Activated B cell treated with CpG ODN at 0.5 μM for 24 hours (primary cell): Measurements from ENCODE around the gene INO80. TPM values are rescaled to one million over a fixed set of nuclear protein-coding genes. Genes with fewer than 3 reads are reported as not detected.

Experiments used
- ATAC-seq: fragments of 200-7000 bp; cut with Tn5 transposase; one replicate; pipeline ENCODE4 v1.10.0; 2021; ENCODE audit warnings: low read depth, mild to moderate bottlenecking, moderate library complexity
- CTCF ChIA-PET: fragments of 350-600 bp; sonication (Branson Sonifier 250); formaldehyde crosslinking; loops from one replicate; lab custom pipeline; 2021; ENCODE audit warnings: antibody characterized with exemption; lab: Charles Lee
- POLR2A ChIA-PET: fragments of 350-600 bp; sonication (Branson Sonifier 250); formaldehyde crosslinking; loops from one replicate; lab custom pipeline; 2021; ENCODE audit warnings: antibody characterized with exemption; lab: Charles Lee
- DNase-seq: peaks from one replicate; pipeline ENCODE4 v3.0.0; 2022
- H3K27ac Mint-ChIP-seq: one replicate; pipeline ENCODE4 v1.8.0; 2020; ENCODE audit warnings: mixed read lengths
- H3K27me3 Mint-ChIP-seq: one replicate; pipeline ENCODE4 v1.8.0; 2021; ENCODE audit warnings: mixed read lengths
- H3K36me3 Mint-ChIP-seq: one replicate; pipeline ENCODE4 v1.8.0; 2021; ENCODE audit warnings: low read depth, mixed read lengths
- H3K4me1 Mint-ChIP-seq: one replicate; pipeline ENCODE4 v1.8.0; 2021; ENCODE audit warnings: mixed read lengths
- H3K4me3 Mint-ChIP-seq: one replicate; pipeline ENCODE4 v1.8.0; 2020; ENCODE audit warnings: mild to moderate bottlenecking, mixed read lengths
- H3K9me3 Mint-ChIP-seq: one replicate; pipeline ENCODE4 v1.8.0; 2020; ENCODE audit warnings: mixed read lengths
- intact Hi-C: fragments of 100-400 bp; cut with micrococcal nuclease; formaldehyde crosslinking; loops from one replicate; pipeline ENCODE4 v1.15.1; 2024
- total RNA-seq: library from RNA; stranded (reverse); gene quantifications from 2 replicates; pipeline ENCODE4 v1.2.3, GENCODE V29; 2022
- TF ChIP-seq, protein P1 (sequence below): fragments of 200-600 bp; IDR thresholded peaks from one replicate; pipeline ENCODE4 v1.8.0; 2022; ENCODE audit warnings: antibody characterized with exemption, mild to moderate bottlenecking

Gene INO80
- total RNA-seq, 1 donor from 2014 or later, result 38.8 TPM

DNA sequence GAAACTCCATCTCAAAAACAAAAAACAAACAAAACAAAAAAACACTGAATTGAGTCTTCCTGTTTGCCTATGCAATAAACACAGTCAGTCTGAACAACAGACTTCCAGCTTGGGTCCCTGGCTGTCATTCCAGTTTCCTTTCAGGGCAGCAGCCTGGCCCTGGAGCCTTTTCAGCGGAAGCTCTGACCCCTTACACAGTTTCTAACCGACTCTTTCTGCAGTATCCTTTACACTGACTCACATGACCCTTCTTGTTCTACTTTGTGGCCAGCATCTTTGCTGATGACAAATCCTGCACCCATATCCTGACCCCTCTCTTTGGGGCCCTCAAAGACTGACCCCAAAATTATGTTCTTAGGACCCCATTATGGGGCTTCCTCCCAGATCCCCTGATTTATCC is 38.3 kb upstream of the INO80 start:
- H3K4me3 Mint-ChIP-seq, result no peak overlapping the region
- DNase-seq (no peak), ATAC-seq (no peak)
- no peaks in the 10 kb centered on the region for H3K36me3 Mint-ChIP-seq
- H3K4me1 Mint-ChIP-seq, result no peaks in the 10 kb centered on the region
- peaks cover 2% of the 10 kb centered on the region for H3K9me3 Mint-ChIP-seq
- ChIA-PET POLR2A (no interaction called here), CTCF (no interaction called here)
- H3K27ac Mint-ChIP-seq, result no peak overlapping the region
- TF ChIP-seq, protein P1, sequence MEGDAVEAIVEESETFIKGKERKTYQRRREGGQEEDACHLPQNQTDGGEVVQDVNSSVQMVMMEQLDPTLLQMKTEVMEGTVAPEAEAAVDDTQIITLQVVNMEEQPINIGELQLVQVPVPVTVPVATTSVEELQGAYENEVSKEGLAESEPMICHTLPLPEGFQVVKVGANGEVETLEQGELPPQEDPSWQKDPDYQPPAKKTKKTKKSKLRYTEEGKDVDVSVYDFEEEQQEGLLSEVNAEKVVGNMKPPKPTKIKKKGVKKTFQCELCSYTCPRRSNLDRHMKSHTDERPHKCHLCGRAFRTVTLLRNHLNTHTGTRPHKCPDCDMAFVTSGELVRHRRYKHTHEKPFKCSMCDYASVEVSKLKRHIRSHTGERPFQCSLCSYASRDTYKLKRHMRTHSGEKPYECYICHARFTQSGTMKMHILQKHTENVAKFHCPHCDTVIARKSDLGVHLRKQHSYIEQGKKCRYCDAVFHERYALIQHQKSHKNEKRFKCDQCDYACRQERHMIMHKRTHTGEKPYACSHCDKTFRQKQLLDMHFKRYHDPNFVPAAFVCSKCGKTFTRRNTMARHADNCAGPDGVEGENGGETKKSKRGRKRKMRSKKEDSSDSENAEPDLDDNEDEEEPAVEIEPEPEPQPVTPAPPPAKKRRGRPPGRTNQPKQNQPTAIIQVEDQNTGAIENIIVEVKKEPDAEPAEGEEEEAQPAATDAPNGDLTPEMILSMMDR, result no peak
- intact Hi-C loops, result no loop called here
- H3K27me3 Mint-ChIP-seq, result peaks cover 2% of the 10 kb centered on the region

DNA sequence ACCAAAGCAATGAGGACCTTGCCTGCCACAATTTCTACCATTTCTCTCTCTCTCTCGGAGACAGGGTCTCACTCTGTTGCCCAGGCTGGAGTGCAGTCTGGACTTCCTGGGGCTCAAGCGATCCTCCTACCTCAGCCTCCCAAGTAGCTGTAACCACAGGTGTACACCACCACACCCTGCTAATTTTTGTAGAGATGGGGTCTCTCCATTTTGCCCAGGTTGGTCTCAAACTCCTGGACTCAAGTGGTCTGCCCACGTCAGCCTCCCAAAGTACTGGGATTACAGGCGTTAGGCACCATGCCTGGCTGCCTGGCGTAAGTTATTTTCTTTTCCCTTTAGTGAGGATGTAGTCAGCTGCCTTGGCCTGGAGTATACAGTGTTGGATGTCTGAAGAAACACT is 37.7 kb upstream of the INO80 start:
- intact Hi-C loops, result no loop called here
- ChIA-PET CTCF (no interaction called here), POLR2A (no interaction called here)
- DNase-seq (no peak), ATAC-seq (no peak)
- Mint-ChIP-seq H3K9me3 (peaks cover 2% of the 10 kb centered on the region), H3K27ac (no peak overlapping the region), H3K27me3 (peaks cover under 1% of the 10 kb centered on the region), H3K4me3 (no peak overlapping the region), H3K4me1 (no peaks in the 10 kb centered on the region), H3K36me3 (no peaks in the 10 kb centered on the region)
- TF ChIP-seq, protein P1, result no peak

DNA sequence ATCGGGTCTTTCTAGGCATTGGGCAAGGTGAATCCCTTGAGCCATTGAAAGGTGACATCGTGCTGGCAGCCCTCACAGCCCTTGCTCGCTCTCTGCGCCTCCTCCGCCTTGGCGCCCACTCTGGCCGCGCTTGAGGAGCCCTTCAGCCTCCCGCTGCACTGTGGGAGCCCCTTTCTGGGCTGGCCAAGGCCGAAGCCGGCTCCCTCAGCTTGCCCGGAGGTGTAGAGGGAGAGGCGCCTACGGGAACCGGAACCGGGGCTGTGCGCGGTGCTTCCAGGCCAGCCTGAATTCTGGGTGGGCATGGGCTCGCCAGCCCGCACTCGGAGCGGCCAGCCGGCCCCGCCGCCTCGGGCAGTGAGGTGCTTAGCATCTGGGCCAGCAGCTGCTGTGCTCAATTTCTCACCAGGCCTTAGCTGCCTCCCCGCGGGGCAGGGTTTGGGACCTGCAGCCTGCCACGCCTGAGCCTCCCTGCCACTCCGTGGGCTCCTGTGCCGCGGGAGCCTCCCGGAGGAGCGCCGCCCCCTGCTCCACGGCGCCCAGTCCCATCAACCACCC is 35.4 kb upstream of the INO80 start:
- ATAC-seq, result no peak
- Mint-ChIP-seq H3K4me1 (no peaks in the 10 kb centered on the region), H3K4me3 (no peak overlapping the region), H3K36me3 (no peaks in the 10 kb centered on the region), H3K9me3 (peaks cover 2% of the 10 kb centered on the region), H3K27me3 (no peaks in the 10 kb centered on the region), H3K27ac (no peak overlapping the region)
- TF ChIP-seq, protein P1, result no peak
- CTCF ChIA-PET, result no interaction called here
- POLR2A ChIA-PET, result no interaction called here
- intact Hi-C loops, result no loop called here
- no peak for DNase-seq

DNA sequence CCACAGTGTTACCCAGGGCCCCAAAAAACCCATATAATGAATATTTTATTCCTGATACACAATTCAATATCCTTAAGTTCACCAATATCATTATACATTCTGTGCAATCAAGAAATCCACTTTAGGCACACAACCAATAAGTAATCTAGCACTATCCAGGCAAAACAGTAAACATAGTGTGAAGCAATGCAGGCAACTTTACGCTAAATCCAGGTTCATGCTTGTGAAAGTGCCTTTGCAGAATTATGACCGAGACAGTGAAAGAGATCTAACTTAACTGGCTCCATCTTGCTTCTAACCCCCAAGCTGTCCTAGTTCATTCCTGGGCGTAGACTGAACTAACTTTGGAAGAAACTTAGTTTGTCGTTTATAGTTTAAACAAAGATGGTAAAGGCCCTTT is 34.2 kb upstream of the INO80 start:
- Mint-ChIP-seq H3K36me3 (no peaks in the 10 kb centered on the region), H3K9me3 (peaks cover 2% of the 10 kb centered on the region), H3K4me1 (no peaks in the 10 kb centered on the region), H3K27ac (no peak overlapping the region), H3K27me3 (no peaks in the 10 kb centered on the region), H3K4me3 (no peak overlapping the region)
- intact Hi-C loops, result no loop called here
- ATAC-seq, result no peak
- TF ChIP-seq, protein P1, result no peak
- DNase-seq, result no peak
- ChIA-PET CTCF (no interaction called here), POLR2A (no interaction called here)

DNA sequence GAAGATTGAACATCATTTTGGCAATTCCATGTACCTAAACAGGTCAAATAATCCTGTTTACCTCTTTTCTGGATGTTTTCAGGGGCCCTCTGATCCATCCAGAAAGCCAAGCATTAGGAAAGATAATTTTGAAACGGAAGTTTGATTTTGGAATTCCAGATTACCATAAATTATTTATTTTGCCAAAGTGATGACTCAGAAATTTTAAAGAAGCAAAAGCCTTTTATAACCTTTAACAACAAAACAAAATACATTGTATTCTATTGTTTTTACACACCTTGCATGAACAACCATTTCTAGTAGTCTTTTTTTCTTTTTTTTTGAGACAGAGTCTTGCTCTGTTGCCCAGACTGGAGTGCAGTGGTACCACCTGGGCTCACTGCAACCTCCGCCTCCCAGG is 32.0 kb upstream of the INO80 start:
- TF ChIP-seq, protein P1, result no peak
- no peaks in the 10 kb centered on the region for H3K4me1 Mint-ChIP-seq
- ATAC-seq (no peak), DNase-seq (no peak)
- H3K9me3 Mint-ChIP-seq, result peaks cover 2% of the 10 kb centered on the region
- intact Hi-C loops, result no loop called here
- ChIA-PET POLR2A (no interaction called here), CTCF (no interaction called here)
- H3K27me3 Mint-ChIP-seq, result no peaks in the 10 kb centered on the region
- H3K4me3 Mint-ChIP-seq, result no peak overlapping the region
- no peak overlapping the region for H3K27ac Mint-ChIP-seq
- no peaks in the 10 kb centered on the region for H3K36me3 Mint-ChIP-seq
